ENCODE data around the gene TNFAIP8L3.

TNFAIP8L3 gene

GRCh38 chr15:51106481-51106880 lies 11.8 kb upstream of the TNFAIP8L3 start:
- DNase-seq (ENCODE audit: low read depth), result no peak
- TF ChIP-seq, protein P1, sequence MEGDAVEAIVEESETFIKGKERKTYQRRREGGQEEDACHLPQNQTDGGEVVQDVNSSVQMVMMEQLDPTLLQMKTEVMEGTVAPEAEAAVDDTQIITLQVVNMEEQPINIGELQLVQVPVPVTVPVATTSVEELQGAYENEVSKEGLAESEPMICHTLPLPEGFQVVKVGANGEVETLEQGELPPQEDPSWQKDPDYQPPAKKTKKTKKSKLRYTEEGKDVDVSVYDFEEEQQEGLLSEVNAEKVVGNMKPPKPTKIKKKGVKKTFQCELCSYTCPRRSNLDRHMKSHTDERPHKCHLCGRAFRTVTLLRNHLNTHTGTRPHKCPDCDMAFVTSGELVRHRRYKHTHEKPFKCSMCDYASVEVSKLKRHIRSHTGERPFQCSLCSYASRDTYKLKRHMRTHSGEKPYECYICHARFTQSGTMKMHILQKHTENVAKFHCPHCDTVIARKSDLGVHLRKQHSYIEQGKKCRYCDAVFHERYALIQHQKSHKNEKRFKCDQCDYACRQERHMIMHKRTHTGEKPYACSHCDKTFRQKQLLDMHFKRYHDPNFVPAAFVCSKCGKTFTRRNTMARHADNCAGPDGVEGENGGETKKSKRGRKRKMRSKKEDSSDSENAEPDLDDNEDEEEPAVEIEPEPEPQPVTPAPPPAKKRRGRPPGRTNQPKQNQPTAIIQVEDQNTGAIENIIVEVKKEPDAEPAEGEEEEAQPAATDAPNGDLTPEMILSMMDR (IDR thresholded peaks at IDR 0.05; ENCODE audit: low read length, missing control alignments), result no peak
- H3K4me3 ChIP-seq (replicated peaks; ENCODE audit: low read depth, low read length), result no peak overlapping the region

DNA sequence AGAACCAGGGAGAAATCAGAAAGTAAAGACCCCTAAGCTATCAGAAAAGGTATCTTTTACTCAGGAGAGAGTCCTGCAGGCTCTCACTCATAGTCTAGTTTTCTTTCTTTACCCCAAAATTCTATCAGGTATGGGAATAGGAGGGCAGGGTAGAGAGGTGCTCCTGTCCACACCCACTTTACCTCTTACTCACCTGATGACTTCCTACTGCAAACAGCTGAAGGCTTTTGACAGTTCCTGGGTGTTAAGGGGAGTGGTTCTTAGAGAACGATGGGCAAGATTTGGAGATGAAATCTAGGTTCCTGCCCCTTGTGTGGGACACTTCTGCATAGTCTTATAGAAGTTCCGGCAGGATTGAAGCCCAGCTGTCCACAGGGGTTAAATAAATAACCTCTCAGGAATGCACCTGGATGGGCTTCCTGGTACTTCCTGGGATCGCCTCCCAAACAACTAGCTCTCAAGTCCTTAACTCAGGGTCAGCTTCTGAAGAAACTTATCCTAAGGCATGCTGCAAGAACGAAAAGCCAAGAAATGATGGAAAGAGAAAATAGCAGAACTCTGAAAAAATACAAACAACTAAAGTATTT lies 10.8 kb upstream of the TNFAIP8L3 start:
- DNase-seq (ENCODE audit: low read depth), result no peak
- TF ChIP-seq, protein P1 (IDR thresholded peaks at IDR 0.05; ENCODE audit: low read length, missing control alignments), result no peak
- H3K4me3 ChIP-seq (replicated peaks; ENCODE audit: low read depth, low read length), result no peak overlapping the region

GRCh38 chr15:51104512-51104911 lies 9.8 kb upstream of the TNFAIP8L3 start:
- no peak overlapping the region for H3K4me3 ChIP-seq (replicated peaks; ENCODE audit: low read depth, low read length)
- TF ChIP-seq, protein P1 (IDR thresholded peaks at IDR 0.05; ENCODE audit: low read length, missing control alignments), result no peak
- peak; percentile 82 for DNase-seq (ENCODE audit: low read depth)

DNA sequence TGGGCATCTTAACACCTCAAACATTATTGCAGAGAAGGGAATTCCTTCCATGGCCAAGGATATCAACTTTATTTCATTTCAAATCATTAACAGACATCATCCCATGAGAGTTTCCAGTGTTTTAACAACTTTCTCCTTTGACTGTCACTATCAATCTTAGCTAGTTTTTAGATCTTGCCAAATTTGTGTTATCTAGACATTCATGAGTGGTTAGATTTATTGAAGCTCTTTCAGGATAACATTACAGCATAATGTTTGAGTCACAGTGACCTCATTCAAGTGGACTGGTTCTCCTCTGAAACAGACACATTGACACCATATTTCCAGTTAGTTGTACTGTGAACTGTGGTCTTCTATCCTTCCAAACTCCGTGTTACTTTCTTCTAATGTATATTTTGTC lies 8.6 kb upstream of the TNFAIP8L3 start:
- TF ChIP-seq, protein P1 (IDR thresholded peaks at IDR 0.05; ENCODE audit: low read length, missing control alignments), result no peak
- H3K4me3 ChIP-seq (replicated peaks; ENCODE audit: low read depth, low read length), result no peak overlapping the region
- peak; percentile 75 for DNase-seq (ENCODE audit: low read depth)

DNA sequence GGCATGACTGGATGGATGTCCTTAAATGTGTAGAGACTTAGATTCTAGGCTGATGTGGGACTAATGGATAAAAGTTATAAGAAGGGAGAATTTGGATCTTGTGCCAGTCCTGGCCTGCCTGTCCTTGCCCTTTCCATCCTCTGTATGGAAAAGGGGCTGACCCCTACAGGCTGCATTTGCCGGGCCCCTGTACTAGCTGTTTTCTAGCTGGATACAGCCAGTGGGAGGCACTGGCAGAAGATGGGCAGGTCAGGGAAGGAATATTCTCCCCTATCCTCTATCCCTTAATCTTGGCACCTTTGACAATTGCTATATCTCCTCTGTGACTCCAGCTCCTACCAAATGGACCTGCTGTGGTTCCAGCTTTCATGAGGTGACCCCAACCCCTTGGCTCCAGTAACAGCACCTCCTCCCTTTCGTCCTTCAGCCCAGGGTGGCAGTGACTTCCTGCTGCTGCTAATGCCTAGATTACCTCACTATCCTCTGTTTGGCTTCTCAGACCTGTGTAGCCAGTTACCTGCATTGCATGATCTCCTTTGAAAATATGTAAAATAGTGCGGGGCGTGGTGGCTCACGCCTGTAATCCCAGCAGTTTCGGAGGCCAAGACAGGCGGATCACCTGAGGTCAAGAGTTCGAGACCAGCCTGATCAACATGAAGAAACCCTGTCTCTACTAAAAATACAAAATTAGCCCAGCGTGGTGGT lies 6.2 kb upstream of the TNFAIP8L3 start:
- DNase-seq (ENCODE audit: low read depth), result no peak
- TF ChIP-seq, protein P1 (IDR thresholded peaks at IDR 0.05; ENCODE audit: low read length, missing control alignments), result no peak
- no peak overlapping the region for H3K4me3 ChIP-seq (replicated peaks; ENCODE audit: low read depth, low read length)

GRCh38 chr15:51099185-51099584 lies 4.5 kb upstream of the TNFAIP8L3 start:
- TF ChIP-seq, protein P1 (IDR thresholded peaks at IDR 0.05; ENCODE audit: low read length, missing control alignments), result no peak
- DNase-seq (ENCODE audit: low read depth), result no peak
- no peak overlapping the region for H3K4me3 ChIP-seq (replicated peaks; ENCODE audit: low read depth, low read length)

DNA sequence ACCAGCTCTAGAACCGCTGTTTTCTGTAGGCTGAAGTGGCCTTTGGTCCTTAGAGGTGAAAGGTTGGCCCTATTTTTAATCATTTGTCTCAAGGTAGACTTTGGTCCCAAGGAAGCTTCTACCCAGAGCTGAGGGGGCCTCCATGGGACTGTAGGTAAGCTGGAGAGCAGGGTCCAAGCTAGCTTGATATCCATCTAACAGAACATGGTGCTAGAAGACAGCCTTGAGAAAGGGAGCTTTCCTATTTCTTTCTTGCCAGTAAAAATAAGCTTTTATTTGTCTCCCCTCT lies 3.6 kb upstream of the TNFAIP8L3 start:
- DNase-seq (ENCODE audit: low read depth), result no peak
- TF ChIP-seq, protein P1 (IDR thresholded peaks at IDR 0.05; ENCODE audit: low read length, missing control alignments), result no peak
- no peak overlapping the region for H3K4me3 ChIP-seq (replicated peaks; ENCODE audit: low read depth, low read length)

All from fibroblast of pulmonary artery (primary cell).